H9 (cell line): Measurements from ENCODE around the gene ENPEP. TPM values are rescaled to one million over a fixed set of nuclear protein-coding genes. Genes with fewer than 3 reads are reported as not detected.
"Not testable (repeated sequence)": the region's sequence is repeated elsewhere in the genome, so short reads cannot be mapped to it uniquely, and the experiment has no call there.

Experiments
- DNase-seq: peaks from one replicate; pipeline ENCODE4 v3.0.0-alpha.2; 2017
- H2AFZ ChIP-seq: one replicate; pipeline ENCODE4 v1.6.1; 2013; ENCODE audit warnings: mild to moderate bottlenecking, low read length, control low read depth, moderate library complexity
- H2AK5ac ChIP-seq: 2 replicates; pipeline ENCODE4 v1.6.1; 2013; ENCODE audit warnings: low read length, control low read depth, mixed read lengths; ENCODE audit not compliant: insufficient read length
- H2BK120ac ChIP-seq: one replicate; pipeline ENCODE4 v1.6.1; 2013; ENCODE audit warnings: low read depth, mild to moderate bottlenecking, low read length, control low read depth, inconsistent platforms; ENCODE audit not compliant: poor library complexity, severe bottlenecking
- H2BK12ac ChIP-seq: 2 replicates; pipeline ENCODE4 v1.6.1; 2013; ENCODE audit warnings: low read length, control low read depth, mixed read lengths, low read depth; ENCODE audit not compliant: insufficient read length
- H2BK15ac ChIP-seq: 2 replicates; pipeline ENCODE4 v1.6.1; 2013; ENCODE audit warnings: low read depth, low read length, control low read depth
- H2BK20ac ChIP-seq: one replicate; pipeline ENCODE4 v1.6.1; 2013; ENCODE audit warnings: low read depth, mild to moderate bottlenecking, low read length, control low read depth, inconsistent platforms; ENCODE audit not compliant: poor library complexity, severe bottlenecking
- H2BK5ac ChIP-seq: 2 replicates; pipeline ENCODE4 v1.6.1; 2013; ENCODE audit warnings: low read length, control low read depth, mixed read lengths; ENCODE audit not compliant: insufficient read length
- H3K14ac ChIP-seq: 2 replicates; pipeline ENCODE4 v1.6.1; 2013; ENCODE audit warnings: low read length, control low read depth; ENCODE audit not compliant: insufficient read depth
- H3K18ac ChIP-seq: 2 replicates; pipeline ENCODE4 v1.6.1; 2013; ENCODE audit warnings: low read depth, mild to moderate bottlenecking, mixed read lengths, low read length, control low read depth; ENCODE audit not compliant: insufficient read length
- H3K23ac ChIP-seq: 2 replicates; pipeline ENCODE4 v1.6.1; 2013; ENCODE audit warnings: low read length, control low read depth, mixed read lengths, low read depth; ENCODE audit not compliant: insufficient read length
- H3K23me2 ChIP-seq: 2 replicates; pipeline ENCODE4 v1.6.1; 2013; ENCODE audit warnings: low read depth, mild to moderate bottlenecking, mixed read lengths, low read length, control low read depth; ENCODE audit not compliant: insufficient read length, poor library complexity, severe bottlenecking
- H3K27ac ChIP-seq: 2 replicates; pipeline ENCODE4 v1.5.1; 2013; ENCODE audit warnings: low read length, control low read depth, mixed read lengths, low read depth; ENCODE audit not compliant: insufficient read length
- H3K27me3 ChIP-seq: 2 replicates; pipeline ENCODE4 v1.6.1; 2013; ENCODE audit warnings: low read length, control low read depth, inconsistent platforms; ENCODE audit not compliant: insufficient read depth
- H3K4ac ChIP-seq: 2 replicates; pipeline ENCODE4 v1.6.1; 2013; ENCODE audit warnings: low read depth, mild to moderate bottlenecking, control low read depth, inconsistent platforms, low read length, moderate library complexity
- H3K4me1 ChIP-seq: 2 replicates; pipeline ENCODE4 v1.6.1; 2013; ENCODE audit warnings: low read length, control low read depth, inconsistent platforms; ENCODE audit not compliant: insufficient read depth
- H3K4me2 ChIP-seq: 2 replicates; pipeline ENCODE4 v1.6.1; 2013; ENCODE audit warnings: low read length, control low read depth, mixed read lengths; ENCODE audit not compliant: insufficient read length, insufficient read depth
- H3K56ac ChIP-seq: 2 replicates; pipeline ENCODE4 v1.6.1; 2013; ENCODE audit warnings: low read depth, mild to moderate bottlenecking, mixed read lengths, low read length, control low read depth; ENCODE audit not compliant: insufficient read length
- H3K79me1 ChIP-seq: 2 replicates; pipeline ENCODE4 v1.6.1; 2013; ENCODE audit warnings: low read depth, mild to moderate bottlenecking, moderate library complexity, low read length, control low read depth, inconsistent platforms; ENCODE audit not compliant: insufficient read depth, poor library complexity, severe bottlenecking
- H3K79me2 ChIP-seq: 2 replicates; pipeline ENCODE4 v1.6.1; 2013; ENCODE audit warnings: low read length, control low read depth, inconsistent platforms; ENCODE audit not compliant: insufficient read depth
- H3K9ac ChIP-seq: 2 replicates; pipeline ENCODE4 v1.6.1; 2013; ENCODE audit warnings: low read length, control low read depth, mixed read lengths; ENCODE audit not compliant: insufficient read length; ENCODE audit errors: extremely low read depth
- H3K9me3 ChIP-seq: one replicate; pipeline ENCODE4 v1.6.1; 2013; ENCODE audit warnings: low read depth, low read length, inconsistent platforms; ENCODE audit not compliant: control insufficient read depth
- H3T11ph ChIP-seq: one replicate; pipeline ENCODE4 v1.6.1; 2013; ENCODE audit warnings: mild to moderate bottlenecking, low read length, control low read depth, inconsistent platforms
- H4K20me1 ChIP-seq: one replicate; pipeline ENCODE4 v1.6.1; 2013; ENCODE audit not compliant: control insufficient read depth, insufficient read length, insufficient read depth
- H4K5ac ChIP-seq: 2 replicates; pipeline ENCODE4 v1.6.1; 2013; ENCODE audit warnings: low read depth, mild to moderate bottlenecking, mixed read lengths, low read length, control low read depth; ENCODE audit not compliant: insufficient read length
- H4K8ac ChIP-seq: replicated peaks from 2 replicates; pipeline ENCODE4 v1.6.1; 2013; ENCODE audit warnings: low read length, control low read depth, mixed read lengths, low read depth; ENCODE audit not compliant: insufficient read length
- H4K91ac ChIP-seq: 2 replicates; pipeline ENCODE4 v1.6.1; 2013; ENCODE audit warnings: low read depth, mild to moderate bottlenecking, moderate library complexity, mixed read lengths, low read length, control low read depth; ENCODE audit not compliant: insufficient read length
- H3K27ac Mint-ChIP-seq, 3 experiments: 2 replicates in 2 of 3; 3 replicates in 1 of 3; pipeline ENCODE4 v1.8.0; 2020 to 2021; ENCODE audit warnings: mixed read lengths in 3 of 3, mild to moderate bottlenecking in 1 of 3, moderate library complexity in 1 of 3
- H3K27me3 Mint-ChIP-seq: 2 replicates; pipeline ENCODE4 v1.8.0; 2021; ENCODE audit warnings: low read depth, mild to moderate bottlenecking, moderate library complexity, mixed read lengths
- H3K36me3 Mint-ChIP-seq, 3 experiments: 2 replicates in 2 of 3; 3 replicates in 1 of 3; pipeline ENCODE4 v1.8.0; 2020 to 2021; ENCODE audit warnings: low read depth in 3 of 3, mixed read lengths in 3 of 3; ENCODE audit not compliant: insufficient read depth in 1 of 3
- H3K4me1 Mint-ChIP-seq, 2 experiments: 2 replicates each; pipeline ENCODE4 v1.8.0; 2020; ENCODE audit warnings: mixed read lengths in 2 of 2
- H3K4me3 Mint-ChIP-seq, 2 experiments: 2 replicates in 1 of 2; 3 replicates in 1 of 2; pipeline ENCODE4 v1.8.0; 2020 to 2021; ENCODE audit warnings: mild to moderate bottlenecking in 2 of 2, mixed read lengths in 2 of 2, moderate library complexity in 1 of 2
- H3K9me3 Mint-ChIP-seq, 2 experiments: 2 replicates in 1 of 2; 3 replicates in 1 of 2; pipeline ENCODE4 v1.8.0; 2020; ENCODE audit warnings: mild to moderate bottlenecking in 2 of 2, mixed read lengths in 2 of 2, moderate library complexity in 1 of 2
- WGBS: extraction: QIAGEN DNeasy Blood & Tissue Kit; methylation state at CpG from one replicate; pipeline ENCODE4 v1.1.7; 2013; ENCODE audit warnings: missing lambda C conversion rate, low lambda C conversion rate, mixed read lengths; ENCODE audit not compliant: insufficient read length; ENCODE audit errors: extremely low coverage; 5-methylcytosine and 5-hydroxymethylcytosine counted together
- long read RNA-seq: library from polyadenylated mRNA; unstranded; transcript quantifications from one replicate; pipeline ENCODE4 v2.0.0, GENCODE V29; 2020
- total RNA-seq: library from RNA; stranded (reverse); gene quantifications from 2 replicates; pipeline ENCODE4 v1.2.1, GENCODE V29; 2021
- TF ChIP-seq, protein P1 (sequence below): fragments of 200-600 bp; sonication (generic); conservative IDR thresholded peaks from 3 replicates; pipeline ENCODE4 v1.8.0; 2021; ENCODE audit warnings: antibody characterized with exemption, mild to moderate bottlenecking

ENPEP gene
- total RNA-seq, result 0.44 and 0.83 TPM in 2 replicates
- long read RNA-seq, partial matches to known transcripts, result 0 of 2 reads
- long read RNA-seq, other reads (novel, unspliced or antisense), result 2 of 2 reads

GRCh38 chr4:110475881-110476818 lies at the start of gene ENPEP:
TSS of gene ENPEP (plus strand) at chr4:110476155. CDS start at chr4:110476415, 260 bp downstream.
- Histone ChIP-seq H4K91ac (no peak within 1 kb of the TSS), H2AK5ac (no peak within 1 kb of the TSS), H4K5ac (no peak within 1 kb of the TSS), H3K9ac (no peak within 1 kb of the TSS), H2AFZ (no peak within 1 kb of the TSS), H3K4me2 (no peak within 1 kb of the TSS), H3K79me1 (no peaks in the 10 kb centered on the region), H3K23me2 (no peaks in the 10 kb centered on the region), H3K27ac (no peak within 1 kb of the TSS), H3K56ac (no peak within 1 kb of the TSS), H3K23ac (no peak within 1 kb of the TSS), H4K20me1 (peaks cover 2% of the 10 kb centered on the region), H3T11ph (no peak within 1 kb of the TSS), H3K4me1 (peaks cover 5% of the 10 kb centered on the region; the same call in 1 of the 2 replicates), H3K9me3 (no peaks in the 10 kb centered on the region), H2BK120ac (no peak within 1 kb of the TSS), H2BK20ac (no peak within 1 kb of the TSS), H3K27me3 (no peaks in the 10 kb centered on the region), H3K79me2 (no peaks in the 10 kb centered on the region), H4K8ac (no peak within 1 kb of the TSS), H2BK5ac (no peak within 1 kb of the TSS), H2BK12ac (no peak within 1 kb of the TSS), H2BK15ac (no peak within 1 kb of the TSS), H3K18ac (no peak within 1 kb of the TSS), H3K4ac (no peak within 1 kb of the TSS), H3K14ac (no peak within 1 kb of the TSS; the same call in 1 of the 2 replicates)
- Mint-ChIP-seq H3K4me3 (no peak within 1 kb of the TSS), H3K27ac (peak within 1 kb of the TSS in 2 of 3 experiments; percentile 75 to 86; a peak in 2 of 7 replicates), H3K27me3 (peaks cover 14% of the 10 kb centered on the region), H3K36me3 (no peaks in the 10 kb centered on the region; a peak in 1 of 7 replicates), H3K4me1 (peaks cover 38 to 42% of the 10 kb centered on the region in 2 experiments), H3K9me3 (no peaks in the 10 kb centered on the region)
- WGBS, result no CpG with 5 or more reads among the region's 39 CpGs
- DNase-seq, result peak; percentile 55
- TF ChIP-seq, protein P1, sequence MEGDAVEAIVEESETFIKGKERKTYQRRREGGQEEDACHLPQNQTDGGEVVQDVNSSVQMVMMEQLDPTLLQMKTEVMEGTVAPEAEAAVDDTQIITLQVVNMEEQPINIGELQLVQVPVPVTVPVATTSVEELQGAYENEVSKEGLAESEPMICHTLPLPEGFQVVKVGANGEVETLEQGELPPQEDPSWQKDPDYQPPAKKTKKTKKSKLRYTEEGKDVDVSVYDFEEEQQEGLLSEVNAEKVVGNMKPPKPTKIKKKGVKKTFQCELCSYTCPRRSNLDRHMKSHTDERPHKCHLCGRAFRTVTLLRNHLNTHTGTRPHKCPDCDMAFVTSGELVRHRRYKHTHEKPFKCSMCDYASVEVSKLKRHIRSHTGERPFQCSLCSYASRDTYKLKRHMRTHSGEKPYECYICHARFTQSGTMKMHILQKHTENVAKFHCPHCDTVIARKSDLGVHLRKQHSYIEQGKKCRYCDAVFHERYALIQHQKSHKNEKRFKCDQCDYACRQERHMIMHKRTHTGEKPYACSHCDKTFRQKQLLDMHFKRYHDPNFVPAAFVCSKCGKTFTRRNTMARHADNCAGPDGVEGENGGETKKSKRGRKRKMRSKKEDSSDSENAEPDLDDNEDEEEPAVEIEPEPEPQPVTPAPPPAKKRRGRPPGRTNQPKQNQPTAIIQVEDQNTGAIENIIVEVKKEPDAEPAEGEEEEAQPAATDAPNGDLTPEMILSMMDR, result no peak

GRCh38 chr4:110431805-110432204 lies 44.1 kb upstream of the ENPEP start:
- not testable (repeated sequence) for H3K4me1 ChIP-seq, H2BK12ac ChIP-seq, H2BK120ac ChIP-seq, H2BK5ac ChIP-seq, H3K18ac ChIP-seq, H2BK15ac ChIP-seq, H3K14ac ChIP-seq, H2AFZ ChIP-seq, H3K4me3 Mint-ChIP-seq, H3K9ac ChIP-seq, H4K91ac ChIP-seq, H3K27me3 ChIP-seq, H3K4me2 ChIP-seq, H4K8ac ChIP-seq, H2AK5ac ChIP-seq, H4K5ac ChIP-seq, DNase-seq, H3K79me2 ChIP-seq, H3K27ac ChIP-seq, H3K79me1 ChIP-seq, H3K27me3 Mint-ChIP-seq, H3K27ac Mint-ChIP-seq, H3K4ac ChIP-seq, H3K23ac ChIP-seq, H2BK20ac ChIP-seq, H4K20me1 ChIP-seq, H3T11ph ChIP-seq, H3K9me3 ChIP-seq, H3K23me2 ChIP-seq, H3K56ac ChIP-seq
- peaks cover 34 to 49% of the 10 kb centered on the region in 2 experiments for H3K9me3 Mint-ChIP-seq
- peaks cover 12 to 20% of the 10 kb centered on the region in 2 experiments for H3K4me1 Mint-ChIP-seq
- WGBS, result no CpG with 5 or more reads among the region's 2 CpGs
- H3K36me3 Mint-ChIP-seq, result peaks cover 6 to 54% (median 22%) of the 10 kb centered on the region in 3 experiments; a peak in 6 of 7 replicates
